RPMI8226 (cell line): ENCODE data around the gene ANKRD36C.
"Not testable (repeated sequence)": the region's sequence is repeated elsewhere in the genome, so short reads cannot be mapped to it uniquely, and the experiment has no call there.

Experiments used
- DNase-seq: peaks from one replicate; pipeline ENCODE4 v3.0.0-alpha.2; 2015

The ANKRD36C gene

GRCh38 chr2:95991351-95992094 is at the start of gene ANKRD36C:
TSS of gene ANKRD36C (minus strand) at chr2:95991824. CDS start at chr2:95991708, 116 bp downstream.
- peak; percentile 43 for DNase-seq

GRCh38 chr2:96035554-96035953 is 43.9 kb upstream of the ANKRD36C start:
- DNase-seq = not testable (repeated sequence)

- DNase-seq = not testable (repeated sequence)
Measured at GRCh38 chr2:96034792-96035191, 43.2 kb upstream of the ANKRD36C start, which contains the start of gene GPAT2. TSS of gene GPAT2 (minus strand) at chr2:96034916. CDS start at chr2:96032359, 2,557 bp downstream.

- not testable (repeated sequence) for DNase-seq
Measured at GRCh38 chr2:96033997-96034396, 42.4 kb upstream of the ANKRD36C start.

- not testable (repeated sequence) for DNase-seq
Measured at GRCh38 chr2:96027725-96028325, 36.2 kb upstream of the ANKRD36C start.

- not testable (repeated sequence) for DNase-seq
Measured at GRCh38 chr2:96025755-96026154, 34.1 kb upstream of the ANKRD36C start.

- no peak for DNase-seq
Measured at GRCh38 chr2:96025194-96025492, 33.5 kb upstream of the ANKRD36C start.

- no peak for DNase-seq
Measured at GRCh38 chr2:96024336-96025193, 32.9 kb upstream of the ANKRD36C start.

- DNase-seq = not testable (repeated sequence)
Measured at GRCh38 chr2:96023701-96024100, 32.1 kb upstream of the ANKRD36C start.

- DNase-seq = peak; percentile 78
Measured at GRCh38 chr2:96022701-96023447, 31.2 kb upstream of the ANKRD36C start.

- DNase-seq = not testable (repeated sequence)
Measured at GRCh38 chr2:96022126-96022525, 30.5 kb upstream of the ANKRD36C start.

GRCh38 chr2:96021142-96021541 is 29.5 kb upstream of the ANKRD36C start:
- not testable (repeated sequence) for DNase-seq

- not testable (repeated sequence) for DNase-seq
Measured at GRCh38 chr2:96019909-96020590, 28.4 kb upstream of the ANKRD36C start.

GRCh38 chr2:96016321-96016720 is 24.7 kb upstream of the ANKRD36C start:
- not testable (repeated sequence) for DNase-seq

- not testable (repeated sequence) for DNase-seq
Measured at GRCh38 chr2:96012792-96013264, 21.2 kb upstream of the ANKRD36C start.

GRCh38 chr2:96012086-96012791 is 20.6 kb upstream of the ANKRD36C start:
- DNase-seq = not testable (repeated sequence)

- DNase-seq = peak; percentile 19
Measured at GRCh38 chr2:96011129-96011455, 19.5 kb upstream of the ANKRD36C start.

GRCh38 chr2:96010320-96011128 is 18.9 kb upstream of the ANKRD36C start:
- DNase-seq = peak; percentile 96

- DNase-seq = peak; percentile 25
Measured at GRCh38 chr2:96009833-96010232, 18.2 kb upstream of the ANKRD36C start.

GRCh38 chr2:96008051-96008450 is 16.4 kb upstream of the ANKRD36C start:
- DNase-seq = not testable (repeated sequence)
